GM10248 (cell line): Measurements from ENCODE around the gene NEK9.
A peak's percentile ranks its signal among the peaks of the same experiment; 100 is the strongest.

ENCODE experiments used
- CTCF ChIA-PET: fragments of 300-600 bp; sonication (Branson Sonifier 250); formaldehyde crosslinking; extraction: SDS; loops from one replicate; lab custom pipeline; 2021; ENCODE audit warnings: antibody characterized with exemption; lab: Yijun Ruan, JAX
- POLR2A ChIA-PET: fragments of 350-650 bp; sonication (Branson Sonifier 250); formaldehyde crosslinking; extraction: SDS; loops from one replicate; lab custom pipeline; 2020; ENCODE audit warnings: antibody characterized with exemption; lab: Yijun Ruan, JAX
- DNase-seq: peaks from one replicate; pipeline ENCODE4 v3.0.0; 2012; ENCODE audit errors: extremely low spot score
- CTCF ChIP-seq: IDR thresholded peaks from 2 replicates; pipeline ENCODE4 v1.5.1; 2012; ENCODE audit warnings: mild to moderate bottlenecking, low read depth; ENCODE audit errors: extremely low read depth, missing control alignments, control extremely low read depth

The NEK9 gene

GRCh38 chr14:75150150-75150549, 23.3 kb upstream of the NEK9 start:
- no peak for TF ChIP-seq CTCF
- ChIA-PET CTCF (no interaction called here), POLR2A (no interaction called here)
- no peak for DNase-seq

- CTCF ChIA-PET = interaction anchor here (1.0 kb wide), 1 partner anchor 149 kb away, joined by 3 read pairs; no protein-coding TSS in a partner anchor
- POLR2A ChIA-PET = no interaction called here
- DNase-seq = no peak
- TF ChIP-seq CTCF = no peak
Measured at GRCh38 chr14:75147423-75148071, 20.7 kb upstream of the NEK9 start.

GRCh38 chr14:75144944-75145343, 18.1 kb upstream of the NEK9 start:
- ChIA-PET POLR2A (no interaction called here), CTCF (interaction anchor here (0.9 to 11.8 kb wide), 3 partner anchors 14 to 163 kb away, joined by 3 to 111 read pairs (median 7); no protein-coding TSS in a partner anchor)
- no peak for TF ChIP-seq CTCF
- no peak for DNase-seq

DNA sequence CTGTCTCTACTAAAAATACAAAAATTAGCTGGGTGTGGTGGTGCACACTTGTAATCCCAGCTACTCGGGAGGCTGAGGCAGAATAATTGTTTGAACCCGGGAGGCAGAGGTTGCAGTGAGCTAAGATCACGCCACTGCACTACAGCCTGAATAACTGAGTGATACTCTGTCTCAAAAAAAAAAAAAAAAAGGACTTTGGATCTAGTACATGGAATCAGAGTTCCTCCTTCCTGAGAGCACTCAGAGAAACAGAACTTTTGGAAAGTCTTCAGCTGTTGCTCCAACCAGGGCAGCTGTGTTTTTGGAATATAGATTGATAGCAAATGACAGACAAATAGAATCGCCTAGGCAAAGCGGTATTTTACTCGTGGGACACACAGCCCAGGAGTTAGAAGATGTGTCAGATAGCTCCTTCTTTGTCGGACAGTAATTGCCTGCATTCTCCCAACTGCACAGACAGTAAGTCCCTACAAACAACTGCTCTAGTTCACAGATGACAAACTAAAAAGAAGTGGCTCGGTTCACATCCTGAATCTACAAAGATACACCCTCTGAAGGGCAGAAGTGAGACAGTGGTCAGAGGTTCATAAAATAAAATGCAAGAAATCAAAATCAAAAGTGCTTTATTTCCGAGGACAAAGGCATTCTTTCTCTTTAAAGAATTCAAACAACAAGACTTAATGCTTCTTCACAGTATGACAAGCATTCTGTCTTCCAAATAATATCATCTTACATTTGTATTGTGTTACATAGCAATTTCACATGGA, 17.1 kb upstream of the NEK9 start:
- POLR2A ChIA-PET = interaction anchor here (0.7 kb wide), 1 partner anchor 325 kb away, joined by 4 read pairs; no protein-coding TSS in a partner anchor
- CTCF ChIA-PET = interaction anchor here (1.1 to 11.8 kb wide), 6 partner anchors 13 to 345 kb away, joined by 3 to 111 read pairs (median 4); no protein-coding TSS in a partner anchor
- no peak for TF ChIP-seq CTCF
- DNase-seq = no peak

- POLR2A ChIA-PET = no interaction called here
- TF ChIP-seq CTCF = no peak
- DNase-seq = no peak
- CTCF ChIA-PET = interaction anchor here (1.5 to 11.8 kb wide), 4 partner anchors 42 to 200 kb away, joined by 3 to 111 read pairs (median 7); no protein-coding TSS in a partner anchor
Measured at GRCh38 chr14:75142494-75142893, 15.6 kb upstream of the NEK9 start.

DNA sequence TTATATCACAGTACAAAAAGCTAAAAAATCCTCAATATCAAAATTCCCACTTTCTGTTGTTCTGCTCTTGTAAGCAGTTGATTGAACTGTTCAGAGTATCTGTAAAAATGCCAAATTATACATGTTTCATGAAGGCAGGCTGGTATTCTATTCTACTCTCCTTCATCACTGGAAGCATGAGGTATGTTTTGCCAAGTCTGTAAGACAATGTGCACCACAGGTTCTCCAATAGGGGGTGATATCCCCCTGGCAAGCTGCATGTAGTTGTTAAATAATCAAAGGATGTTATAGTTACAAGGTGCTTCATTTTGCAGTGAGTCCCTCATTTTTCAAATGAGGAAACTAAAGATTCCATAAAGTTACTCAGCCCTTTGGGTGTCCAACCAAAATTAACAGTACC, 15.1 kb upstream of the NEK9 start:
- DNase-seq = no peak
- POLR2A ChIA-PET = no interaction called here
- CTCF ChIA-PET = interaction anchor here (1.2 to 11.8 kb wide), 7 partner anchors 10 to 419 kb away, joined by 3 to 111 read pairs (median 5); no protein-coding TSS in a partner anchor
- TF ChIP-seq CTCF = peak; percentile 36
